ENCODE measurements around the gene POLK. TPM values are rescaled to one million over a fixed set of nuclear protein-coding genes. Genes with fewer than 3 reads are reported as not detected.

POLK gene
- total and polyA plus RNA-seq, 11 donors, result 5.2 to 28.8 (median 19.9) TPM

DNA sequence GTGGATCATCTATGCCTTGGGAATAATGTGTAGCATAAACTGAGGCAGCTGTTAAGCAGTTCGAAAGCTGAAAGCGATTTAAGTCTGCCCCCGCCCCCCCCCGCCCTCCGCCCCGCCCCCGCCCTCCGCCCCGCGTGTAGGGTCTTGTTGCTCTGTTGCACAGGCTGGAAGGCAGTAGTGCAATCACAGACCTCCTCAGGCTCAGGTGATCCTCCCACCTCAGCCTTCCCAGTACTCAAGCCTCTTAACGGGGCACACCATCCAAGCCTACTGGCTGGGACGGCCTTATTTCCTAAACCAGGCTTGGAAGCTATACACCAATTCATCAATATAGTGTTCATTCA is 100.5 kb downstream of the POLK start:
- peaks cover 0 to 9% (median 0%) of the 10 kb centered on the region in 9 donors for H3K27me3 ChIP-seq
- 31 to 50% (median 42%) methylated on average over 11 to 12 of the region's 12 CpGs for WGBS, 4 donors
- peak overlapping the region in 7 of 12 donors; percentile 43 to 72 (median 64) for H3K4me3 ChIP-seq
- H3K9me3 ChIP-seq, result no peaks in the 10 kb centered on the region
- intact Hi-C loops (cut with DNase I), result no loop called here
- H3K27ac ChIP-seq, result no peak overlapping the region
- ATAC-seq (no peak), DNase-seq (no peak)
- TF ChIP-seq, protein P1, sequence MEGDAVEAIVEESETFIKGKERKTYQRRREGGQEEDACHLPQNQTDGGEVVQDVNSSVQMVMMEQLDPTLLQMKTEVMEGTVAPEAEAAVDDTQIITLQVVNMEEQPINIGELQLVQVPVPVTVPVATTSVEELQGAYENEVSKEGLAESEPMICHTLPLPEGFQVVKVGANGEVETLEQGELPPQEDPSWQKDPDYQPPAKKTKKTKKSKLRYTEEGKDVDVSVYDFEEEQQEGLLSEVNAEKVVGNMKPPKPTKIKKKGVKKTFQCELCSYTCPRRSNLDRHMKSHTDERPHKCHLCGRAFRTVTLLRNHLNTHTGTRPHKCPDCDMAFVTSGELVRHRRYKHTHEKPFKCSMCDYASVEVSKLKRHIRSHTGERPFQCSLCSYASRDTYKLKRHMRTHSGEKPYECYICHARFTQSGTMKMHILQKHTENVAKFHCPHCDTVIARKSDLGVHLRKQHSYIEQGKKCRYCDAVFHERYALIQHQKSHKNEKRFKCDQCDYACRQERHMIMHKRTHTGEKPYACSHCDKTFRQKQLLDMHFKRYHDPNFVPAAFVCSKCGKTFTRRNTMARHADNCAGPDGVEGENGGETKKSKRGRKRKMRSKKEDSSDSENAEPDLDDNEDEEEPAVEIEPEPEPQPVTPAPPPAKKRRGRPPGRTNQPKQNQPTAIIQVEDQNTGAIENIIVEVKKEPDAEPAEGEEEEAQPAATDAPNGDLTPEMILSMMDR (IDR thresholded peaks at IDR 0.05), result no peak
- TF ChIP-seq POLR2A (IDR thresholded peaks at IDR 0.05), result no peak
- no peaks in the 10 kb centered on the region for H3K36me3 ChIP-seq
- H3K4me1 ChIP-seq, result peaks cover 0 to 19% (median 13%) of the 10 kb centered on the region in 12 donors

DNA sequence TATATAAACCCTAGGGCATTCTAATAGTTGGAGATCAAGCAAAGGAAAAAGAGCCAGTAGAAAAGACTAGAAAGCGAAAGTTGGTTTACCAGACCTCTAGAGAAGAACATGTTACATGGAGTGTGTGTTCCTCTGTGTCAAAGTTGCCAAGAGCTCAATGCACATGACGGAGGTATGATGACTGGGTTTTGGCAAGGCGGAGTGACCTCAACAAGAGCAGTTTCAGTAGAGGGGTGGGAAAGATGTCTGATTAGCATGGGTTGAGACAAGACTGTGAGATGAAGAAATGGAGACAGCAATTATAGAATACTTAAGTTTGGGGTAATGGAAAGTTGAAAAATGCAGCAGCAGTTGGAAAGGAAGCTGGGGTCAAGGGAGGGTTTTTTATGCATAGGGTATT is 101.2 kb downstream of the POLK start:
- peaks cover 0 to 19% (median 13%) of the 10 kb centered on the region in 12 donors for H3K4me1 ChIP-seq
- ATAC-seq, result no peak
- 94 to 99% (median 97%) methylated on average over 3 of the region's 3 CpGs for WGBS, 4 donors
- intact Hi-C loops (cut with DNase I), result no loop called here
- H3K9me3 ChIP-seq, result no peaks in the 10 kb centered on the region
- H3K4me3 ChIP-seq, result no peak overlapping the region
- peaks cover 0 to 9% (median 0%) of the 10 kb centered on the region in 9 donors for H3K27me3 ChIP-seq
- no peak overlapping the region for H3K27ac ChIP-seq
- TF ChIP-seq POLR2A (IDR thresholded peaks at IDR 0.05), result no peak
- TF ChIP-seq, protein P1 (IDR thresholded peaks at IDR 0.05), result no peak
- DNase-seq, result no peak
- no peaks in the 10 kb centered on the region for H3K36me3 ChIP-seq

DNA sequence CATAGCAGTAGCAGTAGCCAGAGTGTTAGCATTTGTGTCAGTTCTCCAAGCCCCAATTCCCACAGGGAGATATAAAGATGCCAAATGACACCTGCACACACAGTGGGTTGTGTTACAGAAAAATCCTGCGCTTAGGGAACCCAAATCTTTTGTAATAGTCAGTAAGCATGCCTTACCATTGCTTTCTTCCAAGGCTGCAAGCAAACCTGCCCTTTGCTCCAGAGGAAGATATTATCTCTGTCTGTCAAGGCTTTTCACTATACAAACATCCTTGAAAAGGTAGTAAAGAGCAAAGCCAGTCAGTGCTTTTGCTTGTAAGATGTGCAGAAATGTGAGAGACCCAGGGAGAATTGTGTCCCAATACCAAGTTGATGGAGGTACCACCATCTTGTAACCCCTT is 102.5 kb downstream of the POLK start:
- Histone ChIP-seq H3K27ac (no peak overlapping the region), H3K27me3 (peaks cover 0 to 9% (median 0%) of the 10 kb centered on the region in 9 donors), H3K4me3 (no peak overlapping the region), H3K9me3 (no peaks in the 10 kb centered on the region), H3K4me1 (peaks cover 0 to 19% (median 13%) of the 10 kb centered on the region in 12 donors), H3K36me3 (no peaks in the 10 kb centered on the region)
- 93 to 95% (median 94%) methylated on average over 1 of the region's 1 CpG for WGBS, 4 donors
- no peak for TF ChIP-seq POLR2A (IDR thresholded peaks at IDR 0.05)
- no peak for ATAC-seq
- intact Hi-C loops (cut with DNase I), result no loop called here
- no peak for DNase-seq

DNA sequence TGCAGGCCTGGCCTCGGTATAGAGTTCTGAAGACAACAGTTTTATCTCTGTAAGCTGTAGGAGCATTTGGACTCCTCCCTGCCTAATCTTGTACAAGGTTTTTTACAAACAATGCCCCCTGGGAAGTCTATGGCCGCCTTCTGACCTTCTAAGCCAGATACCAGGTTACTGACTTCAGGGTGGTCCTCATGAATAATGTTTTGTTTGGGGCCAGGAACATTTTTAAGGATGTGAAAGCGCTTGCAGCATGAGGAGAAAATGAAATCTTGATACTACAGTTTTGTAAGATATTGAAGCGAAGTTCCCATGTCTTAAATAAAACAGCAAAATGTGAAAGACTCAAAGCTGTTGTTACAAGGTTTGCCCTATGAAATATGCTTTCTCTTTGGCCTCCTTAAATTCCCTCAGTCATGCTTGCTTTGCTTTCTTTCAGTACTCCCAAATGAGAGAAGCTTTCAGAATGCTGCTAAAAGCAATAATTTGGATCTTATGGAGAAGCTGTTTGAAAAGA is 104.7 kb downstream of the POLK start:
- DNase-seq (no peak), ATAC-seq (no peak)
- intact Hi-C loops (cut with DNase I), result no loop called here
- Histone ChIP-seq H3K4me1 (peaks cover 0 to 9% (median 6%) of the 10 kb centered on the region in 12 donors), H3K9me3 (no peaks in the 10 kb centered on the region), H3K36me3 (no peaks in the 10 kb centered on the region), H3K4me3 (no peak overlapping the region), H3K27ac (no peak overlapping the region), H3K27me3 (peaks cover 0 to 5% (median 0%) of the 10 kb centered on the region in 9 donors)
- TF ChIP-seq POLR2A (IDR thresholded peaks at IDR 0.05), result no peak
- 68 to 75% (median 74%) methylated on average over 4 of the region's 4 CpGs for WGBS, 4 donors

DNA sequence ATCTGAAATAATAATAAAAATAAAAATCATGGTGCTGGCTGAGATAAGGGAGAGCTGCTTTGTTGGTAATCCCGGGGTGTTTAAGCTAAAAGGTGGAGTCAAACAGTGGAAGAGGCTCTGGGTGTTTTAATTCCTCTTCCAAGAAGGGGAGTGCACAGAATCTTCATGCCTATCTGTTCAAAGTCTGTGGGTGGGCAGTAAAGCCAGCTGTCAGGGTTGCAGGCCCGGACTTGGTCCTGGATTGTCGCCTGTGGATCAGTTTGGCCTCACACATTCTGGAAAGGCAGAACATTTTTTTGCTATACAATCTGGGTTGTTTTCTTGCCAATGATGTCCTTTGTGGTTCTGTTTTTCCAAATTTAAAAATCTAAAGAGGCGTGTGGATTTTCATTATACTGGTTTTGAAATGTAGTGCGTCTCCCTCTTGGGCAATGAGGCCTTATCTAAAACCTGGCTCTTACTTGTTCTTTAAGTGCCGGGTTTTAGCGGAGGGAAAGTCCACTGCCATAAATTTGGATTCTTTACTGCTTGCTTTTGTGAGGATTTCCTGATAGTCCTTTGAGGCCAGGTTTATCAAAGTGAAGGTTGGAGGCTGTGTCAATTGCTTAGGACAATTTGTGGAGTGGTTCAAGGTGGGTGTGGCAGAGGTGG is 105.4 kb downstream of the POLK start:
- Histone ChIP-seq H3K4me1 (peaks cover 0 to 7% (median 0%) of the 10 kb centered on the region in 12 donors), H3K27ac (no peak overlapping the region), H3K4me3 (no peak overlapping the region), H3K27me3 (no peaks in the 10 kb centered on the region), H3K9me3 (no peaks in the 10 kb centered on the region), H3K36me3 (no peaks in the 10 kb centered on the region)
- intact Hi-C loops (cut with DNase I), result no loop called here
- no peak for ATAC-seq
- WGBS, 4 donors, result 78 to 86% (median 81%) methylated on average over 7 of the region's 7 CpGs
- TF ChIP-seq, protein P1 (IDR thresholded peaks at IDR 0.05), result no peak
- no peak for TF ChIP-seq POLR2A (IDR thresholded peaks at IDR 0.05)
- DNase-seq, result no peak

Measured in heart left ventricle (tissue), 16 donors.